Ovary (tissue), 3 donors: ENCODE data around the gene SLC31A1.

Experiments
- EP300 ChIP-seq: sonication (generic); formaldehyde crosslinking; IDR thresholded peaks from one replicate; pipeline ENCODE4 v1.6.1; 2017; ENCODE audit warnings: antibody characterized with exemption
- POLR2A ChIP-seq: fragments of 450-650 bp; IDR thresholded peaks from one replicate; pipeline ENCODE4 v1.6.1; 2017; ENCODE audit warnings: antibody characterized with exemption, mild to moderate bottlenecking, moderate library complexity
- TF ChIP-seq, protein P1 (sequence below), 3 donors: fragments of 450-650 bp in 2 of 3; fragments of 200-600 bp in 1 of 3; IDR thresholded peaks; one replicate each; pipeline versions ENCODE4 v1.5.1 to v1.8.0; 2016 to 2022; ENCODE audit warnings: antibody characterized with exemption in 3 of 3, mild to moderate bottlenecking in 1 of 3
- donor health status: DM: no; HTN: no; CAD: no.

DNA sequence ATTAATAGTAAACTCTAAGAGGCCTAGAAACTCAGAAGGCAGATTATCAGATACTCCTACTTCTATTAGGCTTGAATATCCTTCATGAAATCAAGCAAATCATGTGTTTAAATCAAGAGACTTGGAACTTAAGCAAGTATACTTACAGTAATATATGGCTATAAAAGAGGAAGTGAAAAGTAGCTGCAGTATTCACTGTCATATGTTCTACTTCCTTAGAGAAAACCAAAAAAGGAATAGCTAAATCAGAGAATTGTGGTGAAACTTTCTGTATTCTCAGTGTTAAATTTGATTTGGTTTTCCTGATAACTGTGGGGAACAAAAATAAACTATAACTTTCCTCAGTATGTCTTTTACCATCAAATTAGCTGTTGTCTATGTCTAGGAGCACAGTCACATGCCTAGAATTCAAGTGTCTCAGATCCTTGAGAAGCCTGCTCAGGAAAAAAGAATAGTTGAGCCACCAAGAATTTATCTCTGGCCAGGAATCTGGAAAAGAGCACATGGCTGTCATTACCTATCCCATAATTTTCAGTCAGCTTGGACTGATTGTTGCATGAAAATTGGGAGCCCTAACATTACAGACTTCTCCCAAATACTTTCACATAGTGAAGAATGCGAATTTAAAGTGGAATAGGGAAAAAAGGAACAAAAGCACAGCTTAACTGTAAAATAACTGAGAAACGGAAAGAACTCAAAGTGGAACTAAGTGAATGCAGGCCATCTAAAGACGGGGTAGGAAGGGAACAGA, 2.0 kb upstream of the SLC31A1 start:
- no peak for TF ChIP-seq POLR2A
- TF ChIP-seq, protein P1, sequence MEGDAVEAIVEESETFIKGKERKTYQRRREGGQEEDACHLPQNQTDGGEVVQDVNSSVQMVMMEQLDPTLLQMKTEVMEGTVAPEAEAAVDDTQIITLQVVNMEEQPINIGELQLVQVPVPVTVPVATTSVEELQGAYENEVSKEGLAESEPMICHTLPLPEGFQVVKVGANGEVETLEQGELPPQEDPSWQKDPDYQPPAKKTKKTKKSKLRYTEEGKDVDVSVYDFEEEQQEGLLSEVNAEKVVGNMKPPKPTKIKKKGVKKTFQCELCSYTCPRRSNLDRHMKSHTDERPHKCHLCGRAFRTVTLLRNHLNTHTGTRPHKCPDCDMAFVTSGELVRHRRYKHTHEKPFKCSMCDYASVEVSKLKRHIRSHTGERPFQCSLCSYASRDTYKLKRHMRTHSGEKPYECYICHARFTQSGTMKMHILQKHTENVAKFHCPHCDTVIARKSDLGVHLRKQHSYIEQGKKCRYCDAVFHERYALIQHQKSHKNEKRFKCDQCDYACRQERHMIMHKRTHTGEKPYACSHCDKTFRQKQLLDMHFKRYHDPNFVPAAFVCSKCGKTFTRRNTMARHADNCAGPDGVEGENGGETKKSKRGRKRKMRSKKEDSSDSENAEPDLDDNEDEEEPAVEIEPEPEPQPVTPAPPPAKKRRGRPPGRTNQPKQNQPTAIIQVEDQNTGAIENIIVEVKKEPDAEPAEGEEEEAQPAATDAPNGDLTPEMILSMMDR (IDR thresholded peaks at IDR 0.05) = no peak
- no peak for TF ChIP-seq EP300
